GM19438 (cell line): ENCODE data around the gene ZNF888.
"Not testable (repeated sequence)": the region's sequence is repeated elsewhere in the genome, so short reads cannot be mapped to it uniquely, and the experiment has no call there.

Experiments
- ATAC-seq: cut with Tn5 transposase; IDR thresholded peaks from one replicate; pipeline ENCODE4 v1.9.1; 2021; ENCODE audit warnings: low read depth; ENCODE audit not compliant: unreplicated experiment

Gene ZNF888

GRCh38 chr19:52922841-52923777 lies at the start of gene ZNF888:
Gene ZNF888 (minus strand): TSS chr19:52923428. CDS start chr19:52917873, 5,555 bp downstream.
- peak; percentile 91 for ATAC-seq

GRCh38 chr19:52967772-52968171 lies 44.5 kb upstream of the ZNF888 start:
- ATAC-seq = no peak

DNA sequence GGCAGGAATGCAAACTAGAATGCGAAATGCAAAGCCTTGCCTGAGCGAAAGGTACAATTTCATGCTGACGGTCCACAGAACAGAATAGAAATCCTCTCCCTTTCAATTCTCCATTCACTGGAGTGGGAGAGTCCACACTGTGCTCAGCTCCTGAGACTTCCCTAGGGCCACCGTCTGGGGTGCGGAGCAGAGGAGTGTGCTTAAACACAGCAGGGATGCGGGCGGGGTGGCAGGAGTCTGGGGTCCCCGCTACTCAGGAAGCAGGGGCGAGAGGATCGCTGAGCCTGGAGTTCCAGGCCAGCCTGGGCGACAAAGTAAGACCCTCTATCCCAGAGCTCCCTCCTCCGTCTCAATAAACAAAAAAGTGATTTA lies 40.0 kb upstream of the ZNF888 start:
- peak; percentile 18 for ATAC-seq

DNA sequence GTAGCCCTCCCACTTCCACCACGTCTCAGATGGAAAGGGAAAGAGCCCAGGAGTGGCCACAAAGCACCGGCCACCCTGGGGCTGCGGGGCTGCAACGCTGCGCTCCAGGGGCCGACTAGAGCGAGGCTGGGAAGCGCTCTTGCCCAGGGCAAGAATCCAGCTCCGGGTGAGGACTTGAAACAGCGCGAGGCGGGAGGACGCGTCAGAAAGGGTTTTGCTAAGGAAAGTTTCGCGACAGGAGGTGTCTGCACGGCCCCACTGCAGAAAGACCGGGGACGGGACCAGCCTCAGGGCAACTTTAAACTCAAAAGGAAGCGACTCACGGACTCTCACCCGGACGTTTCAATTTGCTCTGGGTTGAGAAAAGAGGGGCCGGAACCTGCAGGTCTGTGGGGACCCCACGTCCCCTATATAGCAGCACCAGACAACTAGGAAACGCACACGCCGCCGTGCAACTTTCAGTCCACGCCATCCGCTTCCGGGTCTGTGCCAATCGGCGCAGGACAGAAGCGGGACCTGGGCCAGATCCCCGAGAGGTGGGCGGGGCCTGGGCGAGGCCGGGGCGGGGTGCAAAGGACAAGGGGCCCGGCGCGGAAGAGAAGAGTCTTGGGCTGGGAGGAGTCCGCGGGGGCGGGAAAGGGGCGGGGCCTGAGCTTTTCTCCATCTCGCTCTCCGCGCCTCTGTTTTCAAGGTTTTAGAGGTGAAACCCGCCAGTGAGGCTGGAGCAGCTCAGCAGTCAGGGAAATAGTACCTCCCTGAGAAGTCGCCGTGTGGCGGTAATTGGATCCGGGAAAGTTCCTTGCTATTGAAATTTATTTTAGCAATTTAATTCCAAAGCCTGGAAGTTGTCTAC lies 39.4 kb upstream of the ZNF888 start, which contains the start of gene ZNF816:
ZNF816 (minus strand) TSS at position 488 of the 853 bp plus-strand sequence. CDS start 6,792 bp downstream, outside the sequence.
- peak; percentile 91 for ATAC-seq

- ATAC-seq = no peak
Measured at GRCh38 chr19:52961981-52962380, 38.8 kb upstream of the ZNF888 start.

DNA sequence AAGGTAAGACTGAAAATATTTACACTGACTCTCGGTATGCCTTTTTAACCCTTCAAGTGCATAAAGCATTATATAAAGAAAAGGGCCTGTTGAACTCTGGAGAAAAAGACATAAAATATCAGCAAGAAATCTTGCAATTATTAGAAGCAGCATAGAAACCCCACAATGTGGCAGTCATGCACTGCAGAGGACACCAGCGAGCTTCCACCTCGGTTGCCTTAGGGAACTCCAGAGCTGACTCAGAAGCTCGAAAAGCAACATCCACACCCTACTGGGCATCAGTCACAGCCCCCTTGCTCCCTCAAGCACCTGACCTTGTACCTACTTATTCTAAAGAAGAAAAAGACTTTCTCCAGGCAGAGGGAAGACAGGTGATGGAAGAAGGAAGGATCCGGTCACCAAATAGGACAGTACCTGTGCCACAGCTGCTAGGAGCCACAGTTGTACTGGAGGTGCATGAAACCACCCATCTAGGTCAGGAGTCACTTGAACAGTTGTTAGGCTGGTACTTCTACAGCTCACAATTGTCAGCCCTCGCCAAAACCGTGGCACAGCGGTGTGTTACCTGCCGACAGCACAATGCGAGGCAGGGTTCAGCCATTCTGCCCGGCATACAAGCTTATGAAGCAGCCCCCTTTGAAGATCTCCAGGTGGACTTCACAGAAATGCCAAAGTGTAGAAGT lies 36.5 kb upstream of the ZNF888 start:
- no peak for ATAC-seq

GRCh38 chr19:52957591-52957990 lies 34.4 kb upstream of the ZNF888 start:
- ATAC-seq = no peak

DNA sequence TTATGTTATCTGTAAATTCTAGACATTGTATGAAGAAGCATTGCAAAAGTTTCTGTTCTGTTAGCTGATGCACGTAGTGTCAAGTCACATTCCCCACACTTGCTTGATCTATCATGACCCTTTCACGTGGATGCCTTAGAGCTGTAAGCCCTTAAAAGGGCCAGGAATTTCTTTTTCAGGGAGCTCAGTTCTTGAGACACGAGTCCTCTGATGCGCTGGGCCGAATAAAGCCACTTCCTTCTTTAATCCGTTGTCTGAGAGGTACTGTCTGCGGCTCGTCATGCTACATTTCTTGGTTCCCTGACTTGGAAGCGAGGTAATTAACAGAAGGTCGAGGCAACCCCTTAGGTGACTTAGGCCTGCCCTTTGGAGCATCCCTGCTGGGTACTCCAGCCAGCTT lies 33.7 kb upstream of the ZNF888 start:
- ATAC-seq = no peak

GRCh38 chr19:52949422-52949821 lies 26.2 kb upstream of the ZNF888 start:
- ATAC-seq = no peak

GRCh38 chr19:52948025-52948770 lies 25.0 kb upstream of the ZNF888 start:
- ATAC-seq = no peak

GRCh38 chr19:52946322-52947310 lies 23.4 kb upstream of the ZNF888 start:
- ATAC-seq = no peak

DNA sequence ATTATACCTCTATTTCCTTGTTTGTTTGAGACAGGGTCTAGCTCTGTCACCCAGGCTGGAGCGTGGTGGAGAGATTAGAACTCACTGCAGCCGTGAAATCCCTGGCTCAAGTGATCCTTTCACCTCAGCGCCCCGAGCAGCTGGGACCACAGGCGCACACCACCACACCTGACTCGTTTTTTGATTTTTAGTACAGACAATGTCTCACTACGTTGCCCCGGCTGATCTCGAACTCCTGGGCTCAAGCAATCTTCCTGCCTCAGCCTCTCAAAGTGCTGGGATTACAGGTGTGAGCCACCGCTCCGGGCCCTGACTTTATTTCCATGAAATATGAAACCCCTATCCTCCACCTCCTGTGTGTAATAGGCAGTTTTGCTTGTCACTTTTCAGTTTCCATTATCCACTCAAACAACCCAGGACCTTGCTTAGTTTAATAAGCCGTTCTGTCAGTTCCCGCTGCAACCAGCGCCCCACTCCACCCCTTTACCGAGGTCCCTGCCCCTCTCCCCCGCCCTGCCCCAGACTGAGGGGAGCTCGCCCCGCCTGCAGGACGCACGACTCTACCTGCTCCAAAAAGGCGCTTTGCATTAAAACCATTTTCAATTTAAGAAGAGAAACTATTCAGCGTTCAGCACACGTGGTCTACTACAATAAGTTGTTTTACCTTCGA lies 22.6 kb upstream of the ZNF888 start:
- no peak for ATAC-seq

- ATAC-seq = not testable (repeated sequence)
Measured at GRCh38 chr19:52944703-52945493, 21.7 kb upstream of the ZNF888 start.

GRCh38 chr19:52943884-52944643 lies 20.8 kb upstream of the ZNF888 start:
- no peak for ATAC-seq

DNA sequence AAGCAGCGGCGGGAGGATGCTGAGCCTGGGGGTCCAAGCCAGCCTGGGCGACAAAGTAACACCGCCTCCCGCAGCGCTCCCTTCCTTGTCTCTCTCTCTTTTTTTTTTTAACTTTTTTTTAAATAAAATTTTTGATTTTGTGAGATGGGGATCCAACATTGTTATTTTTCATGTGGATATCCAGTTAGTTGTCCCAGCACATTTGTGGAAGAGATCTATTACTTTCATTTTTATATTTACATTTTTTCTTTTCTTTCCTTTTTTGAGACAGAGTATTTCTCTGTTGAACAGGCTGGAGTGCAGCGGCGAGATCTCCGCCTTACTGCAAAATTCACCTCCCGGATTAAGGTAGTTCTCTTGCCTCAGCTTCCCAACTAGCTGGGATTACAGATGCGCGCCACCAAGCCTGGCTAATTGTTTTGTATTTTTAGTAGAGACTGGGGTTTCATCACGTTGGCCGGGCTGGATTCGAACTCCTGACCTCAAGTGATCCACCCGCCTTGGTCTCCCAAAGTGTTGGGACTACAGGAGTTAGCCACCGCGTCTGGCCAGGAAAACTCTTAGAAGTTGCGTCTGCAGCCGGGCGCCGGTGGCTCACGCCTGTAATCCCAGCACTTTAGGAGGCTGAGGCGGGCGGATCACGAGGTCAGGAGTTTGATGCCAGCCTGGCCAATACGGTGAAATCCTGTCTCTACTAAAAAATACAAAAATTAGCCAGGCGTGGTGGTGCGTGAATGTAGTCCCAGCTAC lies 20.1 kb upstream of the ZNF888 start:
- no peak for ATAC-seq
